Motor neuron (in vitro differentiated cells): Measurements from ENCODE around the gene PHLDA3. TPM values are rescaled to one million over a fixed set of nuclear protein-coding genes. Genes with fewer than 3 reads are reported as not detected.

ENCODE experiments used
- ATAC-seq, 8 experiments: fragments of 200-7000 bp; cut with Tn5 transposase; replicated peaks in 6 of 8; 2 replicates each; pipeline ENCODE4 v1.8.0; 2021; ENCODE audit warnings: mild to moderate bottlenecking in 8 of 8, moderate library complexity in 8 of 8
- H3K27ac ChIP-seq, 2 donors: fragments of 250-450 bp; sonication (Bioruptor Pico); 2 replicates each; pipeline ENCODE4 v1.9.0; 2021; ENCODE audit warnings: antibody characterized with exemption in 2 of 2, mild to moderate bottlenecking in 2 of 2, moderate library complexity in 1 of 2
- H3K4me1 ChIP-seq, 2 donors: fragments of 250-450 bp; sonication (Bioruptor Pico); replicated peaks in 1 of 2; 2 replicates each; pipeline ENCODE4 v1.6.1; 2021; ENCODE audit warnings: antibody characterized with exemption in 2 of 2, mild to moderate bottlenecking in 2 of 2, moderate library complexity in 1 of 2
- H3K4me3 ChIP-seq, 5 donors: fragments of 250-450 bp; sonication (Bioruptor Pico); 2 replicates each; pipeline ENCODE4 v1.9.0; 2021; ENCODE audit warnings: antibody characterized with exemption in 5 of 5, mild to moderate bottlenecking in 5 of 5, moderate library complexity in 4 of 5
- WGBS, 10 experiments: fragments of 450-650 bp; shearing (Covaris generic); methylation state at CpG; one replicate each; pipeline ENCODE4 v1.0.0; 2022; 5-methylcytosine and 5-hydroxymethylcytosine counted together
- in situ Hi-C, 9 experiments: fragments of 400-800 bp; cut with MboI; loops; one replicate each; pipeline ENCODE4 v1.15.0; 2021; ENCODE audit warnings: low sequenced_read_pairs in 9 of 9, low pct_unique_long_range_greater_than_20kb in 2 of 9; ENCODE audit not compliant: unreplicated experiment in 9 of 9
- total RNA-seq, 8 experiments: library from RNA; unstranded; fragments of 300-600 nt; gene quantifications; 2 replicates each; pipeline versions ENCODE4 v1.2.3 to v1.2.4, GENCODE V29; 2022

Gene PHLDA3
- total RNA-seq, 8 experiments from 2014 or later, result 14.3 to 55.1 (median 23.4) TPM

DNA sequence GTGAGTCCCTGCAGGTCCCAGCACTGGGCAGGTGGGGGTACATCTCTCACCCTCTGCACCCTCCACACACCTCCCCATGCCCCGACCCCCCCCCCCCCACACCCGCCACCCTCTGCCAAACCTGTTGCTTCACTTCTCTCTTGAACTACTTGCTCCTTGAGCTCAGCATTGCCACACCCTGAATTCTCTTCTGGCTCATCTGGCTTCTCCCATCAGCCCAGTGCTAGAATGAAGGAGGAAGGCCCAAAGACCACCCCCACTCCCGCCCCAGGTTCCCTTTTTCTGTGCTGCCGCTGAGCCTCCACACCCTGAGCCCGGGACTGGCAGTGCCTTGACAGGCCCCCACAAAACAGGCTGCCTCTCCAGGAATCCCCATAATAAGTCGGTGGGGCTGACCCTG lies 41.0 kb downstream of the PHLDA3 start:
- peaks cover 2 to 18% of the 10 kb centered on the region in 2 donors for H3K4me1 ChIP-seq
- no peak overlapping the region for H3K4me3 ChIP-seq
- in situ Hi-C loops, result no loop called here
- 57 to 100% (median 90%) methylated on average over 1 of the region's 6 CpGs; no CpG with 5 or more reads in 6 of the 10 experiments for WGBS, 10 experiments
- ATAC-seq, result peak in 1 of 8 experiments; percentile 23
- H3K27ac ChIP-seq, result no peak overlapping the region

DNA sequence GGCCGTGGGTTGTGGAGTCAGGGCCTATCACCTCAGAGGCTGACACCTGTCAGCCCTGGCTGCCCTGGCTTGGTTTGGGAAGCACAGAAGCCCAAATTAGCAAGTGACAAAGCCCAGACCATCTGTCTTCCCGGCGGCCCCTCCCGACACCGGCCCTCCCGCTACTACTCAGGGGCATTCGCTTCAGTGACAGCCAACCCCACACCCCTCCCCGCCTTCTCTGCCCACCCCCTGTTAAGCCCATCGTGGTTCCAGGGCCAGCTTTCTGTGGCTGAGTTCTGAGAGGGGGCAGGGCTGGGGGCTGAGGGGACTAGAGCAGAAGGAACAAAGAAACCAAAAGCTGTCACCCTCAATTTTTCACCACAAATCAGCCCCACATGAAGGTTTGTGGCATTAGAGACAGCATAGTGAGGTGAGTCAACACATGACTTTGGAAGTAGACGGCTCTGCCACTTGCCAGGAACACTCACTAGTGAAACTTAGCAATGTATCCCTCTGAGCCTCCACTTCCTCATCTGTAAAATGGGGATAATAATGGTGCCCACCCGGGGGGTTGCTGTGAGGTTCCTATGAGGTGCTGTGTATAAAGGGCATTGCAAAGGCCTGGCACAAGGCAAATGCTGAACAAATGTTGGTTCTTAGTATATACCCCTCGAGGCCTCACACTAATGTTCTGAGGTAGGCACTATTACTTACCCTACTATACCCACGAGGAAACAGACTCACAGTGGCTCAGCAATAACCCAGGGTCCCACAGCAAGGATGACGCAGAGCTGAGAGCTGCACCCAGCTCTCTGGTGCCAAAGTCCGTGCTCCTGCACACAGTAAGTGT lies 42.3 kb downstream of the PHLDA3 start:
- WGBS, 10 experiments, result 56 to 97% (median 79%) methylated on average over 1 to 5 of the region's 15 CpGs; no CpG with 5 or more reads in 4 of the 10 experiments
- H3K27ac ChIP-seq, result no peak overlapping the region

DNA sequence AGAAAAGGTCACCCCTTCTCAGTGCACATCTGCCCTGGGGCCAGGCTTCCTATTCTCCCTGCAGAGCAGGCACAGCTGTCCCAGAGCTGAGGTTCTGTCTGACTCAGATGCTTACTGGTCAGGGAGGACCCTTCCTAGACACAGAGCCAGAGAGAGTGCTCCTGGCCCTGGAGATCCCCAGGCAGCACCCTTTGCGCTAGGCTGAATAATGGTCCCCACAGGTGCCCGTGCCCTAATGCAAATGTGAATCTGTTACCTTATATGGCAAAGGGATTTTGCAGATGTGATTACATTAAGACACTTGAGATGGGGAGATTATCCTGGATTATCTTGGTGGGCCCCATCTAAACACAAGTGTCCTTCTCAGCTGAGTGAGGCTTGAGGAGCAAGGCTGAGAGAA lies 44.8 kb downstream of the PHLDA3 start:
- 80 to 100% (median 100%) methylated on average over 1 to 2 of the region's 2 CpGs; no CpG with 5 or more reads in 5 of the 10 experiments for WGBS, 10 experiments
- peak in 1 of 8 experiments; percentile 59 for ATAC-seq
- H3K4me3 ChIP-seq, result no peak overlapping the region
- in situ Hi-C loops, result no loop called here
- H3K27ac ChIP-seq, result no peak overlapping the region
- peaks cover 23 to 31% of the 10 kb centered on the region in 2 donors for H3K4me1 ChIP-seq

More for the DNA sequence above, 42.3 kb downstream of the PHLDA3 start:
- peak in 4 of 8 experiments; percentile 4 to 31 (median 12) for ATAC-seq
- peaks cover 7 to 24% of the 10 kb centered on the region in 2 donors for H3K4me1 ChIP-seq
- no peak overlapping the region for H3K4me3 ChIP-seq
- in situ Hi-C loops, result no loop called here

DNA sequence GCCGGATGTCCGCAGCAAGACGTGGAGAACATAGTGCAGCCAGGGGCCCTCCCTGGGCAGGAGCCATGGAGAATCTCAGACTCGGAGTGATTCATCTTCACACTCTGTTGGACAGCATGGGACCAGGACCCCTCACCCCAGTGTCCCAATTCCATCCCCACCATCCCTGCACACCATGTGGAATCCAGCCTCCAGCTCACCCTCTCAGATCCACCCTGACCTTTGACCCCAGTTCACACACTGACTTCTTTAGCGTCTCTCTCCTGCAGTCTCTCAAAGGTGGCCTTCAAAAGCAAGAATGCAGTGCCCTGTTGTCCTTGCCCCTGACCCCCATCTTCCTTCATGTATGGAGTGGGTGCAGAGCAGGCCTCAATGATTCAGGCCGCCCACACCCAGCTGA lies 45.3 kb downstream of the PHLDA3 start:
- in situ Hi-C loops, result no loop called here
- Histone ChIP-seq H3K4me1 (peaks cover 23 to 31% of the 10 kb centered on the region in 2 donors), H3K27ac (no peak overlapping the region), H3K4me3 (no peak overlapping the region)
- no peak for ATAC-seq
- WGBS, 10 experiments, result 90 to 100% (median 99%) methylated on average over 1 to 4 of the region's 6 CpGs; no CpG with 5 or more reads in 4 of the 10 experiments

DNA sequence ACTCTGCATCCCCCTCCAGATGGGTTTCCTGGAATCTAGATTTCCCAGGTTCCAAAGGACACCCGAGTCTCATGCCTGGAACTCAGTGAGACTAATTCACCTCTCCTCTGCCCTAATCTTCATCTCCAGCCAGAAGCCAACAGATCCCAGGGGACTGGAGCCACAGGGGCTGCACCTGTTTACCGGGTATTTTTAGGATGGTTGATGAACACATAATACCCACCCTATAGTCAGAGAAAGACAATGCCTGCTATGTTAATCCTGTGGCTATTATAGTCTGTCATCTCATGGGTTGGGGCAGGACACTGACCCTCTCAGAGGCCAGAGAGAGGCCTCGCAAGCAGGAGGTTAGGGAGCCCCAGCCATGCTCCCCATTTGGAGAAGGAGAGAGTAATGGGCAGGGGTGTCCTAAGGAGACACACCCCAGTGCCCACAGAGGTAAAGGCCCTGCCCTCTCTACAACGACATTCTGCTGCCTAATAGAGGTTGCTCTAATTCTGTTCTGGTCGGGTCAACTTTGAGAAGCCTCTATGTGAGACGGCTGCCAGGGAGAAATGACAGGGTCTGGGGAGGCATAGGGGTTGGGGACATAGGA lies 46.5 kb downstream of the PHLDA3 start:
- no peak for ATAC-seq
- Histone ChIP-seq H3K4me1 (peaks cover 23 to 31% of the 10 kb centered on the region in 2 donors), H3K27ac (no peak overlapping the region), H3K4me3 (no peak overlapping the region)
- in situ Hi-C loops, result no loop called here
- WGBS, 10 experiments, result 69 to 100% (median 76%) methylated on average over 1 to 5 of the region's 6 CpGs; no CpG with 5 or more reads in 4 of the 10 experiments

DNA sequence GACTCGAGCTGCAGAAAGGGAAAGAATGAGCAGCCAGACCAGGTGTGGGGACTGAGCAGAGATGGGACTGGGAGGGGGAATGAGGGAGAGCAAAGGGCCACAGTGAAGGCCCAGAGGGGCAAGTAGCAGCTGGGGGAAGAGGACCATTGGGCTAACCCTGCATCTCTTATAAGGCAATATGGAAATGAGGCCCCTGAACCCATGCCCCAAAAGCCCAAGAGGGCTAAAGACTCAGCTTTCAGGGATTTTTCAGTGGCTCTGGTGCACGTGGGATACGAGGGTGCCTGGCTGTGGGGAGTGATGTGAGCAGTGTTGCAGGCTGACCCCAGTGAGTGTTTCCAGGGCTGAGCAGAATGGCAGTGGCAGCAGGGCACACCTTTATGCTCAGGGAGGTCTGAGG lies 47.0 kb downstream of the PHLDA3 start:
- Histone ChIP-seq H3K27ac (peak overlapping the region in 1 of 2 donors; percentile 2), H3K4me3 (no peak overlapping the region), H3K4me1 (peaks cover 23 to 31% of the 10 kb centered on the region in 2 donors)
- ATAC-seq, result peak in 4 of 8 experiments; percentile 4 to 13 (median 8)
- in situ Hi-C loops, result no loop called here
- 58% methylated on average over 2 of the region's 3 CpGs; no CpG with 5 or more reads in 9 of the 10 experiments for WGBS, 10 experiments

DNA sequence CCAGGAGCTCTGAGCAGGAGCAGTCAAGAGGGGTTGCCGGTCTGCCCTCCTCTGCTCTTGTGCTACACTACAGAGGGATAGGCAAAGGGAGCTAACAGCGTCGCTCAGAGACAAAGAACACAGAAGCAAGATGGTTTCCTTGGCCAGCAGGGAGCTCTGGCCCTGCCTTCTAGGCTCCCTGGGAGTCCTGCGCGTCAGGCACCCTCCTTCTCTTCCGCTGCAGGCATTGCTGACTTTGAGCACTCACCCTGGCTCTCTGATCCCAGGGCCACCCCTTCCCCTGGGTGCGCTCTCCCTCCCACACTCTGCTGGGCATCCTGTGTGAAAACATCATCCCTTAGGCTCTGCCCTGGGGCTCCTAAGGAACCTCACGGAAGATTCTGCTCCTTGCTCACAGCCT lies 47.9 kb downstream of the PHLDA3 start:
- in situ Hi-C loops, result no loop called here
- 0 to 85% (median 84%) methylated on average over 1 to 6 of the region's 8 CpGs; no CpG with 5 or more reads in 3 of the 10 experiments for WGBS, 10 experiments
- Histone ChIP-seq H3K27ac (no peak overlapping the region), H3K4me3 (no peak overlapping the region), H3K4me1 (peaks cover 23 to 25% of the 10 kb centered on the region in 2 donors)
- peak in 5 of 8 experiments; percentile 18 to 34 (median 29) for ATAC-seq

DNA sequence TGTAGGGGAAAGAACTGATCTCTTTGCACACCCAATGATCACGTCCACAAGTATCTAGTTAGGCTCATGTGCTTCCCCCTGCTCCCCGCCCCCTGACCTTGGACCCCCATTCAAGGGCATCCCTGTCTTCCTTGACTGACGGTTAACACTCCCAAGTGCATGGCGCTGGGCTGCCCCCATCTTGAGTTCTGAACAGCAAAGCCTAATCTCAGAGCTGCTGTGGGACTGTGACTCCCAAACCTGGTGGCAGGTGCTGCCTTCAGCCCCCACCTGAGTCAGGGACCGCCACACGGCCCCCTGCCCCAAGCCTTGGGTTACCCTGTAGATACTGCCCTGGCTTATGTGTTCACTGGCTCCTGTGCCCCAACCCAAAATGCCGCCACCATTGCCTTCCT lies 48.4 kb downstream of the PHLDA3 start:
- H3K4me1 ChIP-seq, result peaks cover 23 to 25% of the 10 kb centered on the region in 2 donors
- peak in 1 of 8 experiments; percentile 2 for ATAC-seq

DNA sequence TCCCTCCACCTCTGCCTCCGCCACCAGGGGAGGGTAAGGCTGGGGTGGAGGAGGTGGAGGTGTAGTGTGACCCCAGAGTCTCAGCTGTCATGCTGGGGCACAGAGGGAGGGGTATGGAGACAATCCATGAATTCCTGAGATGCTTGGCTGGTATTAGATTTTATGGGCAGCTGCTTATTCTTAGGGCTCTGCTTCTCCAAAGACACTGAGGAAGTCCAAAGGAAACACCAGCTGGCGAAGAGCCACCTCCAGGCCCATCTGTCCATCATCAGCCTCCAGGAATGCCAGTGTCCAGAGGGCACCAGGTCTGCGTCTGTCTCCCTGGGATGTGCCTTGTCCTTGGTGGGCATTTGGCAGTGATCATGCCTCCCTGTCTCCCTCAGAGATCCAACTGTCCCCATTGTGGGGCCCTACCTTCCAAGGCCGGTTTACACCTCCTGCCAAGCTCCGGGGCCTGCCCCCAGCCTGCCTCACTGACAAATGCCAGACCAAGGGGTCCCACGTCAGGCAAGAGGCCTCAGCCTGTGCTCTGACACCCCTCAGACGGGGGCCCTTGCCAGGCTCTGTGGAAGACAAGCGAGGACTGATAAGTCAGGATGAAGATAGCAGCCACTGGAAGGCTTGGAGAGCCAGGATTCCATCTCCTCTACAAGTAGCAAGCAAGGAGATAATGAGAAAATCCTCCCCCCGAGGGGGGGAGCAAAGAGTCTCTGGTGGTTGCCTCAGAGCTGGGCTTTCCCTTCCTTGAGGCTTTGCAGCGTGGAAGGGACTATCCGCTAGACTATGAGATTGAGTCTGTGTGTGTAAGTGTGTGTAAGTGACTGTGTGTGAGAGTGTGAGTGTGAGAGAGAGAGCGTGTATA lies 49.0 kb downstream of the PHLDA3 start:
- H3K4me1 ChIP-seq, result peaks cover 23 to 25% of the 10 kb centered on the region in 2 donors

More for the DNA sequence above, 48.4 kb downstream of the PHLDA3 start:
- Histone ChIP-seq H3K4me3 (no peak overlapping the region), H3K27ac (no peak overlapping the region)
- in situ Hi-C loops, result no loop called here
- WGBS, 10 experiments, result 30 to 100% (median 95%) methylated on average over 1 to 4 of the region's 7 CpGs; no CpG with 5 or more reads in 5 of the 10 experiments

DNA sequence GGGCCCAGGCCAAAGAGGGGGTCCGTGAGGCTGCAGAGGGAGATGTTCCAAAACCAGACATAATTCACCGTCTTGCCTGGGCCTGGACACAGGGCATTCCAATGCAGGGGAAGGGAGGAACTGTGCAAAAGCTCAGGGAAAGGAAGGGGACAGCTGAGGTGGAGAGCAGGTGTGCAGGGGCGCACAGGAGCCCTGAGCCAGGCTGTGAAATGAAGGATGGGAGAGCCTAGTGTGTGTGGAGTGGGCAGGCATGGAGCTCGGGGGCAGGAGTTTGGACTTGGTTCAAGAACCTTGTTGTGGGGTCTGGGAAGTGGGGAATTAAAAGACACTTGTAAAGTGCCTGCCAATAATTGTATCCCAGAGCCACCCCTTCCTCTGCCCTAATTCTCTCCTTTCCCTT lies 49.7 kb downstream of the PHLDA3 start:
- ATAC-seq, result no peak
- 7 to 90% (median 83%) methylated on average over 1 to 3 of the region's 4 CpGs; no CpG with 5 or more reads in 3 of the 10 experiments for WGBS, 10 experiments
- in situ Hi-C loops, result no loop called here
- Histone ChIP-seq H3K27ac (no peak overlapping the region), H3K4me1 (peaks cover 23 to 25% of the 10 kb centered on the region in 2 donors), H3K4me3 (no peak overlapping the region)

More for the DNA sequence above, 49.0 kb downstream of the PHLDA3 start:
- H3K27ac ChIP-seq, result no peak overlapping the region
- in situ Hi-C loops, result no loop called here
- H3K4me3 ChIP-seq, result no peak overlapping the region
- peak in 2 of 8 experiments; percentile 0 to 7 for ATAC-seq
- 40 to 90% (median 70%) methylated on average over 1 to 9 of the region's 12 CpGs; no CpG with 5 or more reads in 3 of the 10 experiments for WGBS, 10 experiments

DNA sequence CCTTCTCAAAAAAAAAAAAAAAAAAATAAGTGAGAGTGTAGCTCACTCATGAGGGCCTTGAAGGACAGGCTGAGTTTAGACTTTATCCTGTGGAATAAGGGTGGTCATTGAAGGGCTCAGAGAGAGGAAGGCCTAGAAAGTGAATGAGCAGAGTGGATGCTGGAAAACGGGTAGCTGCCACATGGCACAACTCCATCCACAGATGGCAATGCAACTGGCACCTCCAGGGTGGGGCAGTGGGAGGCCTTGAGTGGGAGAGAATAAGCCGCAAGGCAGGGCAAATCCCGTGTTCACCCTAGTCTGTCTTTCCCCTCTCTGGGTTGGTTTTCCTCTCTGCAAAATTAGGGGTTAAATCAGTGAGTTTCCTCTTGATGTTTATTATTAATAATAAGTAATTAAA lies 50.5 kb downstream of the PHLDA3 start:
- WGBS, 10 experiments, result 40 to 100% (median 77%) methylated on average over 1 to 3 of the region's 3 CpGs; no CpG with 5 or more reads in 5 of the 10 experiments
- ATAC-seq, result no peak
- Histone ChIP-seq H3K27ac (no peak overlapping the region), H3K4me3 (no peak overlapping the region), H3K4me1 (peaks cover 23 to 25% of the 10 kb centered on the region in 2 donors)
- in situ Hi-C loops, result no loop called here
